Fibroblast of lung (primary cell): Measurements from ENCODE around the gene HIC2. TPM values are rescaled to one million over a fixed set of nuclear protein-coding genes. Genes with fewer than 3 reads are reported as not detected.
"Not testable (repeated sequence)": the region's sequence is repeated elsewhere in the genome, so short reads cannot be mapped to it uniquely, and the experiment has no call there.

ENCODE experiments used
- DNase-seq, 2 donors: peaks; one replicate each; pipeline versions ENCODE4 v3.0.0 to v3.0.0-alpha.2; 2010; ENCODE audit warnings: low read depth in 2 of 2
- H2AFZ ChIP-seq: 2 replicates; pipeline ENCODE4 v1.5.1; 2012; ENCODE audit warnings: low read length, control low read depth, inconsistent platforms
- H3K27ac ChIP-seq: 2 replicates; pipeline ENCODE4 v1.5.1; 2011; ENCODE audit warnings: low read length, control low read depth; ENCODE audit not compliant: insufficient read depth
- H3K27me3 ChIP-seq: 2 replicates; pipeline ENCODE4 v1.5.1; 2011; ENCODE audit warnings: mild to moderate bottlenecking, low read length; ENCODE audit not compliant: control insufficient read depth, insufficient read depth
- H3K36me3 ChIP-seq: 2 replicates; pipeline ENCODE4 v1.5.1; 2011; ENCODE audit warnings: low read length; ENCODE audit not compliant: control insufficient read depth, insufficient read depth
- H3K4me1 ChIP-seq: 2 replicates; pipeline ENCODE4 v1.5.1; 2011; ENCODE audit warnings: low read length; ENCODE audit not compliant: control insufficient read depth, insufficient read depth; ENCODE audit errors: extremely low read depth
- H3K4me2 ChIP-seq: 2 replicates; pipeline ENCODE4 v1.5.1; 2011; ENCODE audit warnings: low read length, control low read depth; ENCODE audit not compliant: insufficient read depth; ENCODE audit errors: extremely low read depth
- H3K4me3 ChIP-seq, 4 experiments: fragments of 200-600 bp in 1 of 4; sonication (generic) in 1 of 4; replicated peaks in 1 of 4; 2 replicates each; pipeline ENCODE4 v1.5.1; 2011 to 2016; ENCODE audit warnings: low read length in 4 of 4, low read depth in 3 of 4, mild to moderate bottlenecking in 3 of 4, control low read depth in 2 of 4, inconsistent platforms in 1 of 4, mixed read lengths in 1 of 4; ENCODE audit not compliant: insufficient read depth in 1 of 4; ENCODE audit errors: control extremely low read depth in 1 of 4
- H3K79me2 ChIP-seq: 2 replicates; pipeline ENCODE4 v1.5.1; 2012; ENCODE audit warnings: mild to moderate bottlenecking, low read length, inconsistent platforms; ENCODE audit not compliant: control insufficient read depth, insufficient read depth
- H3K9ac ChIP-seq: 2 replicates; pipeline ENCODE4 v1.5.1; 2011; ENCODE audit warnings: mild to moderate bottlenecking, low read length, control low read depth; ENCODE audit not compliant: insufficient read depth
- H3K9me3 ChIP-seq: 2 replicates; pipeline ENCODE4 v1.5.1; 2012; ENCODE audit warnings: low read depth, low read length; ENCODE audit not compliant: control insufficient read depth, insufficient read depth
- H4K20me1 ChIP-seq: 2 replicates; pipeline ENCODE4 v1.5.1; 2011; ENCODE audit warnings: low read length; ENCODE audit not compliant: control insufficient read depth, insufficient read depth; ENCODE audit errors: extremely low read depth
- EZH2 ChIP-seq: IDR thresholded peaks from 2 replicates; pipeline ENCODE4 v1.5.1; 2012; ENCODE audit warnings: low read length, control low read depth, mild to moderate bottlenecking; ENCODE audit errors: missing control alignments
- polyA plus RNA-seq, 2 donors: library from polyadenylated mRNA; depleted of rRNA in 1 of 2; stranded (reverse) in 1 of 2; unstranded in 1 of 2; fragments of >200 nt; gene quantifications; 2 replicates each; pipeline ENCODE4 v1.2.1, GENCODE V29; 2011 to 2012; ENCODE audit warnings: missing spikeins in 1 of 2
- total RNA-seq: library from RNA; depleted of rRNA; stranded (reverse); fragments of >200 nt; gene quantifications from 2 replicates; pipeline ENCODE4 v1.2.1, GENCODE V29; 2014
- TF ChIP-seq, protein P1 (sequence below), 2 donors: IDR thresholded peaks in 1 of 2; conservative IDR thresholded peaks in 1 of 2; 1 replicate in 1 of 2; 2 replicates in 1 of 2; pipeline ENCODE4 v1.5.1; 2011 to 2012; ENCODE audit warnings: low read length in 2 of 2, control low read depth in 1 of 2, inconsistent platforms in 1 of 2, low read depth in 1 of 2, mild to moderate bottlenecking in 1 of 2

The HIC2 gene
- total and polyA plus RNA-seq, 2 donors (not counting 1 experiment from before 2014, with no cell fraction given), result 0.70 to 2.3 TPM

DNA sequence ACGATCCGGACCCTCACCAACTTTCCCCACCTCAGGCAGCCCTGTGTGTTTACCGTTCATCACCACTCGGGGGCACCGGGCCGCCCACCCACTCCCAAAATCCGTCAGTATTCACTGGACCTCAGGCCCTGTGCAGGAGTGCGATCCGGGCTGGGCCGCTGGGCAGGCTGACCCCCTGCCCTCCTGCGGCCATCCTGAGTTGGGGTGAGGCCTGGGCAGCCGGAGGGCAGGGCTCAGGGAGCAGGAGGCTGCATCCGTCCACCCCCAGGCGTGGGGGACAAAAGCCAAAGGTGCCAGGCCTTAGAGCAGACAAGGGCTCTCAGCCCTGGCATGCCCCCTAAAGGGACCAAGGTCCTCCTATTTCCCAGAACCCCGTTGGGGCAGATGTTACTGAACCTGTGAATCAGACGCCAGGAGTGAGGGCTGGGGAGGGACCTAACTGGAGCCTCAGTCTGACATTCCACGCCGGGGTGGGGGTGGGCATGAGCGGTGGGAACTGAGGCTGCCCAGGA lies 33.2 kb downstream of the HIC2 start:
- Histone ChIP-seq H3K27me3 (no peaks in the 10 kb centered on the region), H3K36me3 (peaks cover 8% of the 10 kb centered on the region), H2AFZ (no peak overlapping the region), H3K27ac (no peak overlapping the region), H3K4me1 (no peaks in the 10 kb centered on the region), H3K79me2 (no peaks in the 10 kb centered on the region), H3K4me3 (no peak overlapping the region), H3K4me2 (no peak overlapping the region), H3K9ac (no peak overlapping the region), H4K20me1 (no peaks in the 10 kb centered on the region), H3K9me3 (no peaks in the 10 kb centered on the region)
- no peak for DNase-seq
- TF ChIP-seq, protein P1, sequence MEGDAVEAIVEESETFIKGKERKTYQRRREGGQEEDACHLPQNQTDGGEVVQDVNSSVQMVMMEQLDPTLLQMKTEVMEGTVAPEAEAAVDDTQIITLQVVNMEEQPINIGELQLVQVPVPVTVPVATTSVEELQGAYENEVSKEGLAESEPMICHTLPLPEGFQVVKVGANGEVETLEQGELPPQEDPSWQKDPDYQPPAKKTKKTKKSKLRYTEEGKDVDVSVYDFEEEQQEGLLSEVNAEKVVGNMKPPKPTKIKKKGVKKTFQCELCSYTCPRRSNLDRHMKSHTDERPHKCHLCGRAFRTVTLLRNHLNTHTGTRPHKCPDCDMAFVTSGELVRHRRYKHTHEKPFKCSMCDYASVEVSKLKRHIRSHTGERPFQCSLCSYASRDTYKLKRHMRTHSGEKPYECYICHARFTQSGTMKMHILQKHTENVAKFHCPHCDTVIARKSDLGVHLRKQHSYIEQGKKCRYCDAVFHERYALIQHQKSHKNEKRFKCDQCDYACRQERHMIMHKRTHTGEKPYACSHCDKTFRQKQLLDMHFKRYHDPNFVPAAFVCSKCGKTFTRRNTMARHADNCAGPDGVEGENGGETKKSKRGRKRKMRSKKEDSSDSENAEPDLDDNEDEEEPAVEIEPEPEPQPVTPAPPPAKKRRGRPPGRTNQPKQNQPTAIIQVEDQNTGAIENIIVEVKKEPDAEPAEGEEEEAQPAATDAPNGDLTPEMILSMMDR (conservative IDR thresholded peaks at IDR 0.05 in 1 of 2, IDR thresholded peaks at IDR 0.05 in 1 of 2; ENCODE audit: low read depth in 1 of 2, low read length in 2 of 2), result no peak
- no peak for TF ChIP-seq EZH2

DNA sequence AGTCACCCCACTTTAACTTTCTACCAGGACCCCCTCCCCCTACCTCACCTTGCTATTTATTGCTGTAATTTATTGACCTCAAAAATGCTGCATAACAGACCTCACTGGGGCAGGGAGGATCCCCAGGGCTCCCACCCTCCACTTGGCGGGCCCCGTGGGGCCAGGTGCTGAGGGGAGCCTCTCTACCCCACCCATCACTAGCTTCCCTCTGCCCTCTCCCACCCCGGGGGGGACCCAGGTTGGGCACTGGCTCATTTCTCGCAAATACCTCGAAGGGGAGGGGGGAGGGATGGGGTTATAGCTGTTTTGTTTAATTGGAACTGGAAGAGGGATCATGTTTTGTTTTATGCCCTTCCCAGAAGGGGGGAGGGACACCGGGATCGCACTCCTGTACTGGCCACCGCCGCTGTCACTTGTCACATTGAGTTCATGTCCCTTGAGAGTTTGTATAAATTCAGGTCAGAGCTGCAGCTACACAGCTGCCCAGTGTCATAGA lies 33.7 kb downstream of the HIC2 start:
- Histone ChIP-seq H3K36me3 (peaks cover 8% of the 10 kb centered on the region), H3K4me2 (no peak overlapping the region), H4K20me1 (no peaks in the 10 kb centered on the region), H3K9ac (no peak overlapping the region), H3K27me3 (no peaks in the 10 kb centered on the region), H3K27ac (no peak overlapping the region), H2AFZ (no peak overlapping the region), H3K79me2 (no peaks in the 10 kb centered on the region), H3K9me3 (no peaks in the 10 kb centered on the region), H3K4me3 (no peak overlapping the region), H3K4me1 (no peaks in the 10 kb centered on the region)
- TF ChIP-seq, protein P1 (conservative IDR thresholded peaks at IDR 0.05 in 1 of 2, IDR thresholded peaks at IDR 0.05 in 1 of 2; ENCODE audit: low read depth in 1 of 2, low read length in 2 of 2), result no peak
- no peak for TF ChIP-seq EZH2
- no peak for DNase-seq

DNA sequence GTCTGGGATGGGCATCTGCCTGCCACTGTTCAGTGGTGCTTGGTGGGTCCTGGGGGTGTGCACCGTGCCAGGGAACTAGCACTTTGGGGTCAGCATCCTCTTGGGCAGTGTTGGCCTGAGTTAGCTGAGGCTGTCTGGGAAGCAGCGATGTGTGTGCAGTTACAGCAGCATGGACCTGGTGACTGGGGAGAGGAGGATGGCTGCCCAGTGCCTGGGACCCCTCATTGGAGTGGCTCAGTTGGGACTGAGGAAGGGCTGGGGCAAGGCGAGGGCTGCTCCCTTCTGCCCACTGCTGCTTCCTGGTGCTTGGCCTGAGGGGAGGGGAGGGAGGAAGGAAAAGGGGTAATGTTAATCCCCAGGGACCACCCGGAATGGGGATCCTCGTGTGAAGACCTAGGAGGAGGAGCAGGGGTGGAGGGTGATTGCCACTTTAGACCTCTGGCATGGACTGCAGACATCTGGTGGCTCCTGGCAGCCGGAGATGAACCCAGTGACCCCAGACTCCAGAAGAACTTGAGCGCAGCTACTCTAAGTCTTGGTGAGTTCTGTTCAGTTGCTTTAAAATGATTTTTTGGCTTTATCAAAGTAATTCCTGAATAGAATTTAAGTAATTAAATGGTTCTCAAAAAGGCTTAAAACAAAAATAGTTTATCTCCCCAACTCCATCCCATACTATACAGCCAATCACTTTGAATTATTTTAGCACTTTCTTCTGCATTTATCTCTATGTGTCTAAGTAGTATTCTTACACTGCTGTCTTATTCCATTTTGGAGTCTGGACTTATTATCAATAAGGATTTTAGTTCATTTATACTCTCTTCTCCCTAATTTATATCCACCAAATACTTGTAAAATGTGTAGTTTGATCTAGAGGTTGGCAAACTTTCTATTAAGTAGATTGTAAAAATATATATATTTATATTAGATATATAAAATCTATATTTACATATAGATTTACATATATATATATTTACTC lies 34.7 kb downstream of the HIC2 start:
- Histone ChIP-seq H3K79me2 (no peaks in the 10 kb centered on the region), H4K20me1 (no peaks in the 10 kb centered on the region), H3K36me3 (peaks cover 3% of the 10 kb centered on the region), H3K4me1 (no peaks in the 10 kb centered on the region), H3K27me3 (no peaks in the 10 kb centered on the region), H3K27ac (no peak overlapping the region), H2AFZ (no peak overlapping the region), H3K9ac (no peak overlapping the region), H3K9me3 (no peaks in the 10 kb centered on the region), H3K4me2 (no peak overlapping the region), H3K4me3 (no peak overlapping the region)
- DNase-seq, result no peak
- TF ChIP-seq EZH2, result no peak
- TF ChIP-seq, protein P1 (conservative IDR thresholded peaks at IDR 0.05 in 1 of 2, IDR thresholded peaks at IDR 0.05 in 1 of 2; ENCODE audit: low read depth in 1 of 2, low read length in 2 of 2), result no peak

DNA sequence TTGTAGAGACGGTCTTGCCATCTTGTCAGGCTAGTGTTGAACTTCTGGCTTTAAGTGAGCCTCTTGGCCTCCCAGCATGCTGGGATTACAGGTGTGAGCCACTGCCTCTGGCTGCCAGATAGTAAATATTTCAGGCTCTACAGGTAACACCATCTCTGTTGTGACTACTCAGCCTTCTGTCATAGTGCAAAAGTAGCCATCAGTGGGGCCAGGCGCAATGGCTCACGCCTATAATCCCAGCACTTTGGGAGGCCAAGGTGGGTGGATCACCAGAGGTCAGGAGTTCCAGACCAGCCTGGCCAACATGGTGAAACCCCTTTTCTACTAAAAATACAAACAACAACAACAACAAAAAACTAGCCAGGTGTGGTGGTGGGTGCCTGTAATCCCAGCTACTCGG lies 35.5 kb downstream of the HIC2 start:
- H3K4me2 ChIP-seq, H4K20me1 ChIP-seq, H3K4me1 ChIP-seq, H2AFZ ChIP-seq, H3K36me3 ChIP-seq, DNase-seq, H3K4me3 ChIP-seq, H3K79me2 ChIP-seq, H3K27me3 ChIP-seq, H3K27ac ChIP-seq, H3K9me3 ChIP-seq, H3K9ac ChIP-seq: not testable (repeated sequence)
